HG02938 (cell line): ENCODE data around the gene SORBS1.

Experiments used
- ATAC-seq: cut with Tn5 transposase; IDR thresholded peaks from one replicate; pipeline ENCODE4 v1.9.1; 2021; ENCODE audit warnings: mild to moderate bottlenecking, moderate library complexity; ENCODE audit not compliant: unreplicated experiment

Gene SORBS1

DNA sequence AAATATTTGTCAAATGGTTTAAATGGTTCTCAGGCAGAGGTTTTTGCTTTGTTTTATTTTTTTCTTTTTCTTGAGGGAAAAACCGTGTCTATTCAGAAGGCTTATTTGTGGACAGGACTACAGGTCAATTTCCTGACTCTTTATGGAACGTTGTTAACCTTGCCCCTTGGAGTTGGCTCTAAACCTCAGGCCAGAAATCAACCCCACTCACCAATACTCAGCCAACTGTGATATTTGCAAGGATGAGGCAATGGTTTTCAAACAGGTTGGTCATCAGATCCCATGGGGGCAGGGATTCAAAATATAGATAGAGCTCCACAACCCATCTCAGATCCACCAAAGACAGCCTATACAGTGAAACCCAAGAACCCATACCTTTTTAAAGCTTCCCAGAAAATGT lies 280.5 kb downstream of the SORBS1 start:
- no peak for ATAC-seq

DNA sequence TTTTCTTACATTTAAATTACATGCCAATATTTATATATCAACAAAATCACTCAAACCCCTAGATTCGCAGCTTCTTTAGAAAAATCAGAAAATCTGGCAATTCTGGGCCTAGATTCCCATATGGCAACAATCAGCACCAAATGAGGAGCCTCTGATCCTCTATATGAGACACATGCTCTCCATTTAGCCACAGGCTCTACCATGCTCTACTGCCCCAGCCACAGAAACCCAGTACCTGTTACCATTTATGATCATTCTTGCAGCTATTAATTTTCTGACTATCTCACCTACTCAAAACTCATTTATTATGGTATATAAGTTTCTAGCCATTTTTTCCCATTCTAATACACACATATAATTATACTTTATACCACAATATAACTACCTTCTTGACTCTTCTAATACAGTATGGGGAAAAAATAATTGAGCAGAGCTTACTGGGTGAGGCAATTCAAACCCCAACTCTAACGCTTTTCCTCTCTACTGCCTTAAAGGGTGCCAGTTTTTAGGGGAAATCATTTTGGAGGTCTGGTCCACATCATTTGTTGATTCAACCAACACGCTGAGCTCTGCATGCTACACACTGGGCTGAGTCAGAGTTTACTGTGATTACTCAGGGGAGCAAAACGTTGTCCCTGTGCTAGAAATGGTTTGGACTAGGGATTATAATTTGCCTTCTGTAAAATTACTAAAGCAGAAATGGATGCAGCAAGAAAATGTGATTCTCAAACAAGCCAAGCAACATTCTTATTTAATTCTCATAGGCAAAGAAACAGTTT lies 281.9 kb downstream of the SORBS1 start:
- ATAC-seq = no peak

DNA sequence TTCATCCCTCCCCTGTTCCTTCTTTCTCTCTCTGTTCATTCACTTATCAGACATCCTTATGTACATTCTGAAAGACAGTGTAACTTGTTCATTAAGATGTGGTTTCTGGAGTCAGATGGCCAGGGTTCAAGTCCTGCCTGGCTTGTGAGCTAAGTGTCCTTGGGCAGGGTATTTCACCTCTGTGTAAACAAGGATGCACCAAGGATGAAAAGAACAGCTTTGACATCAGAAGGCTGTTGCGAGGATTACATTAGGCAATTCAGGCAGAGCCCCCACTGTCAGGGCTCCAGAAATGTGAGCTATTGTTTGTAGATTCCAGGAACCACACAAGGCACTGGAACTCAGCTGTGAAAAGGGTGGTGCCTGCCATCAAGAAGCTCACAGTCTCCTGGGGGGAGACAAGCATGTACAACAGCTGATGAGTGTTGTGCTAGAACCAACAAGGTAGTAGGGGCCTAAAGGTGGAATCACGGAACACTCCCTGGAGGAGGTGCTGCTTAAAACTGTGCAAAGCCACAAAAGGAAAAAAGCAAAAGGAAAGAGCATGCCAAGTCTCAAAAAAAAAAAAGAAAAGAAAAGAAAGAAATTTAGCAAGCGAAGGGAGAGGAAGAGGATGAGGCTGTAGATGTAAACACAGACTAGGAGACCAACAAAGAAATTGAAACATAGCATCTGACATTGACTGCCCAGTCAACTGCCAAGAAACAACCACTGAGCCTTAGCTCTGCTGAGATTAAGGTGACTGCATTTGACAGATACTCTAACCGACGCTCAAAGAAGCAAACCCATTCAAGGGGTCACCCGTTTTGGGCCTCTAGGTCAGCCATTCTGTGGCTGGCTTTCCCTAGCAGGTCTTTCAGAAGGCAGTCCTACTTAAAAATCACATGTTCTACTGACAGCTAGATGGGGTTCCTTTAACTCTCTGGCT lies 282.8 kb downstream of the SORBS1 start:
- ATAC-seq = no peak

DNA sequence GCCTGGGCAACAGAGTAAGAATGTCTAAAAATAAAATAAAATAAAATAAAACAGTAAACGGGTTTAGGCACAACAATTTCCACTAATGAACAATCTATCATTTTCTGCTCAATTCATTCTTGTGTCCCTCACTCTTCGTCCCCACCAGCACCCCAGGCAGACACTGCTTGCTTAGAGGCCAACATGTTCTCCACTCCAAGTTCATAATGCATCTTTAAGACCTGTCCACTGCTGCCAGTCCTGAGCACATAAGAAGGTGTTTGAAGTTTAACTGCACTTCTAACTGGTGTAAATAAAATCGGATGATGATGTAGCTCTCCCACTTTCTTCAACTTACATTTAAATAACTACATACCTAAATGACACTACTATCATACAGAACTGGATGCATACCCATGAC lies 283.6 kb downstream of the SORBS1 start:
- no peak for ATAC-seq

DNA sequence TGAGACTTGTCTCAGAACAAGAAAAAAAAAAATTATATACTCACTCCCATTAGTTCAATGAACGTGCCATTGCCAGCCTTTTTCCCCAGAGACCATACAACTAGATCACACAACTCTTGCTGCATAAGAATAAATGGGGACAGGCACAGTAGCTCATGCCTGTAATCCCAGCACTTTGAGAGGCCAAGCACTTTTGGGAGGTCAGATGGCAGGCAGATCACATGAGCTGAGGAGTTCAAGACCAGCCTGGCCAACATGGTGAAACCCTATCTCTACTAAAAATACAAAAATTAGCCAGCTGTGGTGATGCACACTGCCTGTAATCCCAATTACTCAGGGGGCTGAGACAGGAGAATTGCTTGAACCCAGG lies 284.0 kb downstream of the SORBS1 start:
- no peak for ATAC-seq

DNA sequence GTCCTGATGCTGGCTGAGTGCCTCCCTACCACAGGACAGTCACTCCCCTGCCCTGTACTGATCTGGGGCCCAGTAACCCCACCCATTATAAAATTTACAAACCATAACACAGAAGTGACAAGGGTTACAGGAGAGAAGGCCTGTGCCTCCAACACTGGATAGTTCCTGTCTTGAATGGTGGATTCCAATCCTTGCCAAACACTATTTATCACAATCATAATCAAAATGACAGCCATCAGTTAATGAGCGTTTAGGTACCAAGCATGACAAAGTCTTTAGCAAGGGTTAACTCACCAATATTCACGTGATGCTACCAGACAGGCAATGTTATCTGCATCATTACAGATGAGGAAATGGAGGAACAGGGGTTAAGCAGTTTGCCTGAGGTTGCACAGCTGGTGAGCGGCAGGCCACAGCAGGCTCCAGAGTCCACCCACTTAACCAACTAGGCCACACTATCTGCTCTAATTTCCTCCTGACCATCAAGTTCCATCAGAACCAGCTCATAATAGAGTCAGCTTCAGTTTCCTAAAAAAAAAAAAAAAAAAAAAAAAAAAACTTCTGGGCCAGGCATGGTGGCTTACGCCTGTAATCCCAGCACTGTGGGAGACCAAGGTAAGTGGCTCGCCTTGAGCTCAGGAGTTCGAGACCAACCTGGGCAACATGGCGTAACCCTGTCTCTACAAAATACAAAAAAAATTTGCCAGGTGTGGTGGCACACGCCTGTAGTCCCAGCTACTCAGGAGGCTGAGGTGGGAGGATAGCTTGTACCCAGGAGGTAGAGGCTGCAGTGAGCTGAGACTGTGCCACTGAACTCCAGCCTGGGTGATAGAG lies 284.6 kb downstream of the SORBS1 start:
- ATAC-seq = no peak

DNA sequence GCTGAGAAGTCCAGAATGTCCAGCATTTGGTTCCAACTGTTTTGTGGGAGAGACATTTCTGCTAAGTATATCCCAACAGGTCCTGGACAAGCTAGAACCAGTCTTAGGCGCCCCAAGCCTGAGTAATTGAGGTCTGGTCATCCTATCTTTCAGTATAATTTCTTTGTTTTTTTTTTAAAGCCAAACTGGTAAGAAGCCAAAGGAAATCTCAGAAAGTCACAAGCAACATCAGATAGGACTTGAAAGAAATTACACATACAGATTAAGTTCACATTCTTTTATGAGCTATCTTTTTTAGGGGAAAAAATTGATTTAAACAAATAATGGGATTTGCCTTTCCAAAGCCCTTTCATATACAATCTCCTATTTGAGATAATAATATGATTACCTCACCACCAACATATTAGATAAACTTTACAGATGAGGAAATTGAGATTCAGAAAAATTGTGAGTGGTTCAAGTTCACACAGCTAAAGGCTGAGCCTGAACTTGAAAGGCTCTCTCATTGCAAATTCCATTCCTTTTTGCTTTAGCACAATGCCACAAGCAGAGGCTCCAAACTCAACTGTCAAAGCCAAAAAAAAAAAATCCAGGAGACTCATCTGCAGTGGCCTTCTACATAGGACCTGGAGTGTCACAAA lies 285.3 kb downstream of the SORBS1 start:
- no peak for ATAC-seq

DNA sequence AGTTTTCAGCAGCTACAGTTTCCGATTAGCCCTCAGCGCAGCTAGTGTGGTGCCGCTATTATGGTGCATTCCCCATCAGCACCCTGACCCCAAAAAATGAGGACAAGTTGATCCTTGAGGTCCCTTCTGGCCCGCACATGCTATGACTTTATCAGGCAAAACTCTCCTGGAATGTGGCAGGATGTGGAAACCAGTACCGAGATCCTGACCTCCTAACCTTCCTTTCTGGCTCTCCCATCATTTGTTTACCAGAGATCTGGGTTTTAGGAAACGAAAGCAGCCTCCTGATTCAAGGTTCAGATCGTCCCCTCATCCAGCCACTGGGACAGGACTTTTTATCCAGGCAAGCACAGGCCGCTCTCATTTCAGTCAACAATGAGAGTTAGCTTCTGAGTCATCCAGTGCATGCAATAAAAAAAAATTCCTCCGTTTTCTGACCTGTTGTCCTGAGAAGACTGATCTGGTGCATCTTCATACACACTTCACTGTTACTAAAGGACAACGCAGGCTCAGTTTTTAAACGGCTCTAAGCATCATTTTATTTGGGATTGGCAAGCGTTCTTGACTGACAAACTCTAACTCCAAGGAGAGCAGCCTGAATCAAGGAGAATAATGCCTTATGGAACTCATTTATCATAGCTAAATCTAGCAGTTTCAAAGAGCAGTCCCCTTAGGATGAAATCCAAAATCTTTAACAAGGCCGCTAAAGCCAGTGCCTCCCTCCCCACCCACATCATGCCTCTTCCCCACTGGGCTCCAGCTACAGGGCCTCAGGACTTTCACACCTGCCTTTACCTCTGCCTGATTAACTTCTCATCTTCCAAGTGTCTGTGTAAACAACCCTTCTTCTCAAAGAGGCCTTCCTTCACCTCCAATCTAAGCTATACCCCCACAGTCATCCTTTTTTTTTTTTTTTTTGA lies 287.5 kb downstream of the SORBS1 start:
- no peak for ATAC-seq

DNA sequence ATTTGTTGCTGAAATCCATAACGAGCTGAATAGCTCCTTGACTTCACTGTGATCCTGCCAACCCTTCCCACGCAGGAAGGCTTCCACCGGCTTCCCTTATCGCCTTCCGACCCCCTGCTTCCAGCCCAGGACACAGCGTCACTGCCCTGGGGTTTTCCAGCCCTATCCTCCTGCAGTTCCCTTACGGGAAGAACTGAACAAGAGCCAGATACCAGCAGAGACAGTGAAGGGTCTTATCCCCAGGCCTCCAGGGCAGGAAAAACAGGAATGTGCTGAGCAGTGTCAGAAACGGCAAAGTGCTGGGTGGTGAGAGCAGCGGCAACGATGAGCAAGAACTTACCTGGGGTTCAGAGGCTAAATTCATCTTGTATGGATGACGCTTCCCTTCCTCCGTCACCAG lies 292.7 kb downstream of the SORBS1 start:
- no peak for ATAC-seq

DNA sequence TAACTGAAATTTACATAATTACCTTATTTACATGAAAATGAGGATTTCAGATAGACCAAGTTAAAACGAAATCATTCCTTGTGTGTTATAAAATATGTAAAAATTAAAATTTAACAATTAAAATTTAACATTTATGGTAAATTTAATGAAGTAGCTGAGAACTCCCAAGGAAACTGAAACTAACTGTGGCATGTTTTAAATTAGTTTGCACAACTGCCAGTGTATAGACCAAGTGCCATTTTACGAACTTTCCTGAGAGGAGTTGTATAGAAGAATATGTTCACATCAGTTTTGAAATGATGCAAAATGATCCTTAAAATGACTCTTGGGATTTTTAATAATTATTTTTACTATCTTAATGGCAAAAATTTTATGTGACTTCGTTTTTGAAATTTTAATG lies 293.9 kb downstream of the SORBS1 start:
- ATAC-seq = no peak

DNA sequence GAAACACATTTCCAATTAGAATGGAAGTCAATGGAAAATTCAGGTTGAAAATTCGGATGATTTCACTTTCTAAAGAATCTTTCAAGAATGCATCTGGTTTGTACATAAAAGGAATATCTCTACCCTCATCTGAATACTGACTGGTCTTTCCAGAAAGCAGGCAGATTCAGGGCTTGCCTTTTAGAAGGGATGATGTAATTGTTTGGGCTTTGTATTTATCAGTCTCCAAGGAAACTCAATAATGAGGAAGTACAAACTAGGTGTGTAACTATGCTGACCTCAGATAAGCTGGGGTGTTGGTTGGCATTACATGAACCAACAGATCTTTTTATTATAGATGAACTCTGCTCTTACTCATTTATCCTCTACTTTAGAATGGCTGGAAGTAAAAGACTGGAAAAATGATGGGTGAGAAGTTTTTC lies 294.5 kb downstream of the SORBS1 start:
- peak; percentile 95 for ATAC-seq

DNA sequence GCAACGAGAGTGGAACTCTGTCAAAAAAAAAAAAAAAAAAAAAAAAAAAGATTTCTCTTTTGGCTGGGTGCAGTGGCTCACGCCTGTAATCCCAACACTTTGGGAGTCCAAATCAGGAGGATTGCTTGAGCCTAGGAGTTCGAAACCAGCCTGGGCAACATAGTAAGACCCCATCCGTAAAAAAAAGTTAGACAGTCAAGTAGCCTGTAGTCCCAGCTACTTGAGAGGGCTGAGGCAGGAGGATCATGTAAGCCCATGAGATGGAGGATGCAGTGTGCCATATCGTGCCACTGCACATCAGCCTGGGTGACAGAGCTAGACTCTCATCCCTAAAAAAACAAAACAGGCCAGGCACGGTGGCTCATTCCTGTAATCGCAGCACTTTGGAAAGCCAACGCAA lies 295.6 kb downstream of the SORBS1 start:
- ATAC-seq = no peak

DNA sequence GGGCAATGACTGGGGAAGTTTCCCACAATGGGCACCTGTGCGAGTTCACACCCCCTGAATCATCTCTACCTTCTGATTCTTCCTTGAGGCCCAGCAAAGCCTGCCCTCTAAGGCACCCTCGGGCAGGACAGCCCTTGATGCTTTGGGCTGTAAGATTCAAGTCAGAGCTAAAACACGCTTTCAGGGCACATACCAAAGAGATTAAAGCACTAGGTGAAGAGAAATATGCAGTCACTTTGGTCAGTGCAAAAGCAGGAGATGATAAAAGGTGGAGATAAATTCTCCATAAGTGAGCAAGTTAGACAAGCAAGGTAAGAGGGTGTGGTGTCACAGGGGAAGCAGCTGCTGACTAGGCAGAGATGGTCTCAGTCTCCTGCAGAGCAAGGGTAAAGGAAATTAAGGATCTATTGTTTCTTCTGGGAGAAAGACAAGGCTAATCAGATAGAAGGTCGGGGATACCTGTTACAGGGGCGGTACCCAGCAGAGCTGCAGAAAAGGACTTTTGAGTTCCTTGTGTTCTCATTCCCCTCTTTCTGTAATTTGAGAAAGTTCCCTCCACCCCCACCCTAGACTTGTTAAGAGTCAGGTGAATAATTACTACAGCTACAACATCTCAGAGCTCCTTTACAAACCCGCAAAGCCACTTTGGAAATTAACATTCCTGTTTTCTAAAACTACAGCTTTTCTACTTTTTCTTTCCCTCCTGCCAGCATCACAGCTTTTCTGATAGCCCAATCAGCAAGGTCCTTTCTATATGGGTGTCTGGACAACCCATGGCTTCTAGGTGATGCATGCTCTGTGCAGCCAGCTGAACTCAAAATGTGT lies 296.7 kb downstream of the SORBS1 start:
- ATAC-seq = no peak

DNA sequence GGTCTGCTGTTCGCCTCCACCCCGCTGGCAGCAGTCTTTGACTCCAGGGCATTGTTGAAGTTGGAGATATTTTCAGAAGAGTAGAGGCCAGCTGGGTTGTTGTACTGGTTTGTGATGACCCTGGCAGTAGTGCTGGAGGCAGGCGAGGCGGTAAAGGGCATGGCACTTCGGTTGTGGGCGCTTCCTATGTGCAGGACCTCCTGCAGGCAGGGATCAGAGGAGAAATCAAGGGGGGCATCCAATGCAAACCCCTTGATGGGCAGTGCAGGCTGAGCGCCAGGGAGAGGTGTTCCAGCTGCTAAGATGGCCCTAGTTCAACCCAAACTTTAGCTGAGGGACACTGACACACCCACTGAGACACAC lies 297.3 kb downstream of the SORBS1 start:
- ATAC-seq = no peak

DNA sequence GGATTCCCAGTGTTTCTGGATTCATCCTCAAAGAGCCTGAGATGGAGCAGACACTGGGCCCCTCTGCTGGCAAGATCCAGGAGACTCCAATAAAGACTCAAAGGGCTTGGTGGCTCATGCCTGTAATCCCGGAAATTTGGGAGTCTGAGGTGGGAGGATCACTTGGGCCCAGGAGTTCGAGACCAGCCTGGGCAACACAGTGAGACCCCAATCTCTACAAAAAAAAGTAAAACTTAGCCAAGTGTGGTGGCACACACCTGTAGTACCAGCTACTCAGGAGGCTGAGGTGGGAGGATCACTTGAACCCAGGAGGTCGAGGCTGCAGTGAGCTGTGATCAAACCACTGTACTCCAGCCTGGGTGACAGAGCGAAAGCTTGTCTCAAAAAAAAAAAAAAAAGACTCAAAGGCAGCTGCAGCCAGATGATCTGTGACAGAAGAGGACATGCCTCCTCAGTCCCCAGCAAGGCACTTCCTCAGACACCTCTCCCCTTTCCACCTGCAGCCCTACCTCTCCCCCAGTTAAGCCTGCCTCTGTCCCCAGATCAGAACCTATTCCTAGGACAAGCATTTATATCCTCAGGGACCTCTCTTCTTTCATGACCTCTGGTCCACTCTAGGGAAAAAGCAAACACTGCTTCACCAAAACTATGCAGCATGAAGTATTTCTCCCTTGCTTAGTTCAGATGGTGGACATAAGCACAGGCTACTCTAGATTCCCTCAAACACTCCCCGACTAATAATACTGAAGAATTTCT lies 298.2 kb downstream of the SORBS1 start:
- ATAC-seq = no peak

DNA sequence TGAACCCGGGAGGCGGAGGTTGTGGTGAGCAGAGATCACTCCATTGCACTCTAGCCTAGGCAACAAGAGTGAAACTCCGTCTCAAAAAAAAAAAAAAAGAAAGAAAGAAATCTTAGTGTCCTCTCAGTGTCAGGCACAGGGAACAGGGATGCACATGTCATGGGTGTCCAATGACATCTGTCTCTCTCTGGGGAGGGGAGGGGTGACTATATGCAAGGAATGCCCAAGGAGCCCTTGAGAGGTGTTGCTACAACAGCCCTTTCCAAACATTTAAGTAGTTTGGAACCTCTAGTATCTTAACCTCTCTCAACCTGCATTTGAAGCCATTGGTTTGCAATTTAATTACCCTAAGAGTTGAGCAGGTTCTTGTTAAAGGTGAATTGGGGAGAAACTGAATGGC lies 299.2 kb downstream of the SORBS1 start:
- no peak for ATAC-seq
